Measurements from ENCODE around the gene ATF3.

Gene ATF3

GRCh38 chr1:212640223-212640878 is 31.8 kb downstream of the ATF3 start:
- DNase-seq (ENCODE audit: low read depth), result no peak
- H3K4me3 ChIP-seq (ENCODE audit: control insufficient read depth, low read depth, low read length), result no peak overlapping the region
- no peak for TF ChIP-seq CTCF (IDR thresholded peaks at IDR 0.05; ENCODE audit: control insufficient read depth, insufficient read depth, low read depth, low read length, missing control alignments)

- H3K4me3 ChIP-seq (ENCODE audit: control insufficient read depth, low read depth, low read length), result no peak overlapping the region
- no peak for DNase-seq (ENCODE audit: low read depth)
- no peak for TF ChIP-seq CTCF (IDR thresholded peaks at IDR 0.05; ENCODE audit: control insufficient read depth, insufficient read depth, low read depth, low read length, missing control alignments)
Observed at GRCh38 chr1:212641956-212642355, 33.4 kb downstream of the ATF3 start.

- no peak overlapping the region for H3K4me3 ChIP-seq (ENCODE audit: control insufficient read depth, low read depth, low read length)
- DNase-seq (ENCODE audit: low read depth), result no peak
- no peak for TF ChIP-seq CTCF (IDR thresholded peaks at IDR 0.05; ENCODE audit: control insufficient read depth, insufficient read depth, low read depth, low read length, missing control alignments)
Observed at GRCh38 chr1:212643877-212644276, 35.3 kb downstream of the ATF3 start.

- TF ChIP-seq CTCF (IDR thresholded peaks at IDR 0.05; ENCODE audit: control insufficient read depth, insufficient read depth, low read depth, low read length, missing control alignments), result no peak
- no peak for DNase-seq (ENCODE audit: low read depth)
- no peak overlapping the region for H3K4me3 ChIP-seq (ENCODE audit: control insufficient read depth, low read depth, low read length)
Observed at GRCh38 chr1:212644866-212645545, 36.4 kb downstream of the ATF3 start.

GRCh38 chr1:212645546-212646543 is 37.3 kb downstream of the ATF3 start:
- DNase-seq (ENCODE audit: low read depth), result no peak
- no peak overlapping the region for H3K4me3 ChIP-seq (ENCODE audit: control insufficient read depth, low read depth, low read length)
- no peak for TF ChIP-seq CTCF (IDR thresholded peaks at IDR 0.05; ENCODE audit: control insufficient read depth, insufficient read depth, low read depth, low read length, missing control alignments)

GRCh38 chr1:212646588-212646987 is 38.0 kb downstream of the ATF3 start:
- no peak for TF ChIP-seq CTCF (IDR thresholded peaks at IDR 0.05; ENCODE audit: control insufficient read depth, insufficient read depth, low read depth, low read length, missing control alignments)
- H3K4me3 ChIP-seq (ENCODE audit: control insufficient read depth, low read depth, low read length), result no peak overlapping the region
- DNase-seq (ENCODE audit: low read depth), result no peak

Measured in AG09309 (cell line).